HG03457 (cell line): Measurements from ENCODE around the gene FGA.
A peak's percentile ranks its signal among the peaks of the same experiment; 100 is the strongest.

ENCODE experiments used
- ATAC-seq: cut with Tn5 transposase; IDR thresholded peaks from one replicate; pipeline ENCODE4 v1.9.1; 2021; ENCODE audit warnings: moderate number of reproducible peaks; ENCODE audit not compliant: unreplicated experiment

The FGA gene

GRCh38 chr4:154583230-154583629, 7.3 kb downstream of the FGA start:
- no peak for ATAC-seq

- ATAC-seq: no peak
Measured at GRCh38 chr4:154582723-154583122, 7.8 kb downstream of the FGA start.

- no peak for ATAC-seq
Measured at GRCh38 chr4:154579927-154580326, 10.6 kb downstream of the FGA start.

GRCh38 chr4:154578919-154579318, 11.6 kb downstream of the FGA start:
- no peak for ATAC-seq

GRCh38 chr4:154577324-154577723, 13.2 kb downstream of the FGA start:
- ATAC-seq: no peak

GRCh38 chr4:154574311-154574710, 16.2 kb downstream of the FGA start:
- ATAC-seq: no peak

GRCh38 chr4:154573190-154573870, 17.2 kb downstream of the FGA start:
- no peak for ATAC-seq

- no peak for ATAC-seq
Measured at GRCh38 chr4:154569584-154569983, 21.0 kb downstream of the FGA start.

- ATAC-seq: no peak
Measured at GRCh38 chr4:154569028-154569427, 21.5 kb downstream of the FGA start.

- ATAC-seq: no peak
Measured at GRCh38 chr4:154566639-154567204, 23.8 kb downstream of the FGA start.

GRCh38 chr4:154565704-154566103, 24.8 kb downstream of the FGA start:
- no peak for ATAC-seq

- ATAC-seq: no peak
Measured at GRCh38 chr4:154564311-154564710, 26.2 kb downstream of the FGA start.

- ATAC-seq: no peak
Measured at GRCh38 chr4:154562697-154563254, 27.8 kb downstream of the FGA start, which contains the start of gene FGB. FGB (plus strand) TSS chr4:154563011; CDS start chr4:154563019, 8 bp downstream.

- ATAC-seq: no peak
Measured at GRCh38 chr4:154560824-154561231, 29.7 kb downstream of the FGA start.

GRCh38 chr4:154560419-154560801, 30.1 kb downstream of the FGA start:
- no peak for ATAC-seq

GRCh38 chr4:154559494-154560418, 30.8 kb downstream of the FGA start:
- ATAC-seq: peak; percentile 73

- no peak for ATAC-seq
Measured at GRCh38 chr4:154559141-154559493, 31.4 kb downstream of the FGA start.

- ATAC-seq: peak; percentile 61
Measured at GRCh38 chr4:154551872-154552686, 38.5 kb downstream of the FGA start.

- ATAC-seq: peak; percentile 97
Measured at GRCh38 chr4:154549894-154550790, 40.4 kb downstream of the FGA start, which contains the start of gene PLRG1. PLRG1 (minus strand) TSS chr4:154550400; CDS start chr4:154550308, 92 bp downstream.
